Neural cell (in vitro differentiated cells): ENCODE data around the gene CUX1. TPM values are rescaled to one million over a fixed set of nuclear protein-coding genes. Genes with fewer than 3 reads are reported as not detected.
"Not testable (repeated sequence)": the region's sequence is repeated elsewhere in the genome, so short reads cannot be mapped to it uniquely, and the experiment has no call there.

Source experiments
- H2AFZ ChIP-seq: fragments of 200-600, 300-800 bp; sonication (generic), shearing (Covaris generic); 2 replicates; pipeline ENCODE4 v1.6.0; 2014; ENCODE audit warnings: low read depth, mild to moderate bottlenecking, antibody characterized with exemption, low read length, moderate library complexity
- H3F3A ChIP-seq: fragments of 200-600 bp; shearing (Covaris generic); 2 replicates; pipeline ENCODE4 v1.6.1; 2016; ENCODE audit warnings: mild to moderate bottlenecking, moderate library complexity, mixed read lengths, antibody characterized with exemption, low read length; ENCODE audit not compliant: insufficient read depth, poor library complexity, severe bottlenecking
- H3K27ac ChIP-seq: fragments of 200-600, 300-800 bp; sonication (generic), shearing (Covaris generic); 2 replicates; pipeline ENCODE4 v1.5.1; 2014; ENCODE audit warnings: mild to moderate bottlenecking, low read length, moderate library complexity
- H3K27me3 ChIP-seq: fragments of 300-800, 200-600 bp; sonication (generic), shearing (Covaris generic); 2 replicates; pipeline ENCODE4 v1.6.0; 2014; ENCODE audit warnings: mild to moderate bottlenecking, low read depth, low read length, moderate library complexity; ENCODE audit not compliant: insufficient read depth
- H3K36me3 ChIP-seq: fragments of 300-800, 200-600 bp; sonication (generic), shearing (Covaris generic); 2 replicates; pipeline ENCODE4 v1.5.1; 2014; ENCODE audit warnings: mild to moderate bottlenecking, antibody characterized with exemption, low read length, moderate library complexity; ENCODE audit not compliant: insufficient read depth
- H3K4me2 ChIP-seq: fragments of 300-800, 200-600 bp; sonication (generic), shearing (Covaris generic); 2 replicates; pipeline ENCODE4 v1.6.0; 2014; ENCODE audit warnings: mild to moderate bottlenecking, low read length
- H3K4me3 ChIP-seq: fragments of 300-800, 200-600 bp; sonication (generic), shearing (Covaris generic); 2 replicates; pipeline ENCODE4 v1.5.1; 2014; ENCODE audit warnings: mild to moderate bottlenecking, low read length, moderate library complexity
- H3K79me2 ChIP-seq: fragments of 200-600 bp; shearing (Covaris generic); replicated peaks from 2 replicates; pipeline ENCODE4 v1.6.0; 2014; ENCODE audit warnings: mild to moderate bottlenecking, low read length, moderate library complexity; ENCODE audit not compliant: insufficient read depth
- H3K9ac ChIP-seq: fragments of 300-800, 200-600 bp; sonication (generic), shearing (Covaris generic); 2 replicates; pipeline ENCODE4 v1.6.1; 2016; ENCODE audit warnings: mild to moderate bottlenecking, low read length, mixed read lengths
- H3K9me2 ChIP-seq: fragments of 200-600 bp; shearing (Covaris generic); 2 replicates; pipeline ENCODE4 v1.6.1; 2016; ENCODE audit warnings: mild to moderate bottlenecking, low read length, mixed read lengths; ENCODE audit not compliant: insufficient read depth
- H3K9me3 ChIP-seq: fragments of 200-600, 300-800 bp; sonication (generic), shearing (Covaris generic); 2 replicates; pipeline ENCODE4 v1.6.1; 2016; ENCODE audit warnings: mild to moderate bottlenecking, mixed run types, low read length, moderate library complexity, mixed read lengths
- H4K20me1 ChIP-seq: fragments of 200-600 bp; shearing (Covaris generic); 2 replicates; pipeline ENCODE4 v1.6.1; 2016; ENCODE audit warnings: mild to moderate bottlenecking, mixed run types; ENCODE audit not compliant: insufficient read depth
- CTCF ChIP-seq: fragments of 450-650 bp; IDR thresholded peaks from 2 replicates; pipeline ENCODE4 v1.5.1; 2014; ENCODE audit warnings: antibody characterized with exemption, mild to moderate bottlenecking, moderate library complexity; ENCODE audit not compliant: poor library complexity, severe bottlenecking
- EP300 ChIP-seq: fragments of 450-650 bp; conservative IDR thresholded peaks from 2 replicates; pipeline ENCODE4 v1.6.1; 2014; ENCODE audit warnings: antibody characterized with exemption, mild to moderate bottlenecking, moderate library complexity; ENCODE audit not compliant: poor library complexity, severe bottlenecking
- EZH2 ChIP-seq: fragments of 200-600, 300-800 bp; shearing (Covaris generic), sonication (generic); IDR thresholded peaks from 2 replicates; pipeline ENCODE4 v1.6.1; 2014; ENCODE audit warnings: antibody characterized with exemption, low read length, borderline replicate concordance, mild to moderate bottlenecking; ENCODE audit not compliant: insufficient read depth, poor library complexity, severe bottlenecking
- MXI1 ChIP-seq: fragments of 450-650 bp; conservative IDR thresholded peaks from 2 replicates; pipeline ENCODE4 v1.6.1; 2014; ENCODE audit warnings: antibody characterized with exemption, mild to moderate bottlenecking; ENCODE audit not compliant: poor library complexity, severe bottlenecking
- POLR2AphosphoS5 ChIP-seq: IDR thresholded peaks from 2 replicates; pipeline ENCODE4 v1.6.1; 2012
- RAD21 ChIP-seq: fragments of 450-650 bp; conservative IDR thresholded peaks from 2 replicates; pipeline ENCODE4 v1.6.1; 2014; ENCODE audit warnings: antibody characterized with exemption, mild to moderate bottlenecking, moderate library complexity
- SMC3 ChIP-seq: fragments of 450-650 bp; conservative IDR thresholded peaks from 2 replicates; pipeline ENCODE4 v1.6.1; 2014; ENCODE audit warnings: antibody characterized with exemption, mild to moderate bottlenecking, moderate library complexity; ENCODE audit not compliant: poor library complexity
- TAF1 ChIP-seq: IDR thresholded peaks from 2 replicates; pipeline ENCODE4 v1.6.1; 2012; ENCODE audit warnings: low read depth
- polyA plus RNA-seq: library from polyadenylated mRNA; depleted of rRNA; stranded (reverse); fragments of >200 nt; gene quantifications from 2 replicates; pipeline ENCODE4 v1.2.3, GENCODE V29; 2014
- TF ChIP-seq, protein P1 (sequence below): IDR thresholded peaks from 2 replicates; pipeline ENCODE4 v1.6.1; 2012; ENCODE audit warnings: borderline replicate concordance

Gene CUX1
- polyA plus RNA-seq, 1 donor from 2014 or later, result 26.6 TPM

DNA sequence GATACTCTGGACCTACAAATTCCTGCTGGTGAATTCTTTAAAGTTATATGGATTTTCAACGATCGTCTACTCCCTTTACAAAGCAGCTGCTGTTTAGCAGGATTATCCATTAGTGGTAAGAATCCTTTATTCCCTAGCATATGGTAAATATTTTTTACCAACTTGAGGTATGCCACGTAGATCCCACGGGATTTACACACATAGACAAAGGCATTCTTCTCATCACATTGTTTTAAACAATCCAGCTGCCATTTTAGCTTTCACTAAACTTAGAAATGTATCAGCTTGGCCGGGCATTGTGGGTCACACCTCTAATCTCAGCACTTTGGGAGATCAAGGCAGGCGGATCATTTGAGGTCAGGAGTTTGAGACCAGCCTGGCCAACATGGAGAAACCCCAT is 321.2 kb downstream of the CUX1 start:
- Histone ChIP-seq H3K79me2 (no peaks in the 10 kb centered on the region), H3K9ac (no peak overlapping the region), H3K27me3 (no peaks in the 10 kb centered on the region), H3K4me3 (no peak overlapping the region), H4K20me1 (no peaks in the 10 kb centered on the region), H3K9me3 (no peaks in the 10 kb centered on the region), H3K27ac (no peak overlapping the region), H3K4me2 (no peak overlapping the region), H3K9me2 (no peaks in the 10 kb centered on the region), H3K36me3 (no peaks in the 10 kb centered on the region), H2AFZ (no peak overlapping the region), H3F3A (no peaks in the 10 kb centered on the region)
- TF ChIP-seq MXI1 (no peak), POLR2AphosphoS5 (no peak), EZH2 (no peak), TAF1 (no peak), SMC3 (no peak)
- TF ChIP-seq, protein P1, sequence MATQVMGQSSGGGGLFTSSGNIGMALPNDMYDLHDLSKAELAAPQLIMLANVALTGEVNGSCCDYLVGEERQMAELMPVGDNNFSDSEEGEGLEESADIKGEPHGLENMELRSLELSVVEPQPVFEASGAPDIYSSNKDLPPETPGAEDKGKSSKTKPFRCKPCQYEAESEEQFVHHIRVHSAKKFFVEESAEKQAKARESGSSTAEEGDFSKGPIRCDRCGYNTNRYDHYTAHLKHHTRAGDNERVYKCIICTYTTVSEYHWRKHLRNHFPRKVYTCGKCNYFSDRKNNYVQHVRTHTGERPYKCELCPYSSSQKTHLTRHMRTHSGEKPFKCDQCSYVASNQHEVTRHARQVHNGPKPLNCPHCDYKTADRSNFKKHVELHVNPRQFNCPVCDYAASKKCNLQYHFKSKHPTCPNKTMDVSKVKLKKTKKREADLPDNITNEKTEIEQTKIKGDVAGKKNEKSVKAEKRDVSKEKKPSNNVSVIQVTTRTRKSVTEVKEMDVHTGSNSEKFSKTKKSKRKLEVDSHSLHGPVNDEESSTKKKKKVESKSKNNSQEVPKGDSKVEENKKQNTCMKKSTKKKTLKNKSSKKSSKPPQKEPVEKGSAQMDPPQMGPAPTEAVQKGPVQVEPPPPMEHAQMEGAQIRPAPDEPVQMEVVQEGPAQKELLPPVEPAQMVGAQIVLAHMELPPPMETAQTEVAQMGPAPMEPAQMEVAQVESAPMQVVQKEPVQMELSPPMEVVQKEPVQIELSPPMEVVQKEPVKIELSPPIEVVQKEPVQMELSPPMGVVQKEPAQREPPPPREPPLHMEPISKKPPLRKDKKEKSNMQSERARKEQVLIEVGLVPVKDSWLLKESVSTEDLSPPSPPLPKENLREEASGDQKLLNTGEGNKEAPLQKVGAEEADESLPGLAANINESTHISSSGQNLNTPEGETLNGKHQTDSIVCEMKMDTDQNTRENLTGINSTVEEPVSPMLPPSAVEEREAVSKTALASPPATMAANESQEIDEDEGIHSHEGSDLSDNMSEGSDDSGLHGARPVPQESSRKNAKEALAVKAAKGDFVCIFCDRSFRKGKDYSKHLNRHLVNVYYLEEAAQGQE, result no peak

DNA sequence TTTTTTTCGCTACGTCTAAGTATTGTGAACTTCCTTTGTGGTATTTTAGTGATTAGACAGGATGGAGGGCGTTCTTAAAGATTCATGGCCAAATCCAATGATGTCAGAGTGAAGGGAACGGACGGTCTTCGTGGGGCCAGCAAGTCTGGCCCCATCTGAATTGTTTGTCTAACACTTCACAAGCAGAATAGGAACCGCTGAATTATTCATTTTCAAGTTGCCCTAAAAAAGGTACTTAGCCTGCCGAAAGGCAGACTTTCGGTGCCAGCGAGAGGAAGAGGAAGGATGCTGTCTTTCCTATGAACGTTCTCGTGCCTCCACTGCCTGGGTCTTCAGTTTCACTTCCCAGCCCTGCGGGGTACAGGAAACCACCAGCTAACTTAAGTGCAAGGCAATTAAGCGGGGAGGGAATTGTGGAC is 323.5 kb downstream of the CUX1 start:
- no peaks in the 10 kb centered on the region for H4K20me1 ChIP-seq
- H2AFZ ChIP-seq, result no peak overlapping the region
- H3K9me2 ChIP-seq, result no peaks in the 10 kb centered on the region
- H3K9me3 ChIP-seq, result no peaks in the 10 kb centered on the region
- H3K27ac ChIP-seq, result no peak overlapping the region
- no peaks in the 10 kb centered on the region for H3K27me3 ChIP-seq
- H3K4me2 ChIP-seq, result no peak overlapping the region
- H3K79me2 ChIP-seq, result no peaks in the 10 kb centered on the region
- no peak overlapping the region for H3K4me3 ChIP-seq
- H3F3A ChIP-seq, result no peaks in the 10 kb centered on the region
- TF ChIP-seq MXI1 (no peak), RAD21 (no peak), EZH2 (no peak), POLR2AphosphoS5 (no peak), SMC3 (no peak), TAF1 (no peak), EP300 (no peak), CTCF (no peak)
- TF ChIP-seq, protein P1, result no peak
- H3K36me3 ChIP-seq, result no peaks in the 10 kb centered on the region
- no peak overlapping the region for H3K9ac ChIP-seq

DNA sequence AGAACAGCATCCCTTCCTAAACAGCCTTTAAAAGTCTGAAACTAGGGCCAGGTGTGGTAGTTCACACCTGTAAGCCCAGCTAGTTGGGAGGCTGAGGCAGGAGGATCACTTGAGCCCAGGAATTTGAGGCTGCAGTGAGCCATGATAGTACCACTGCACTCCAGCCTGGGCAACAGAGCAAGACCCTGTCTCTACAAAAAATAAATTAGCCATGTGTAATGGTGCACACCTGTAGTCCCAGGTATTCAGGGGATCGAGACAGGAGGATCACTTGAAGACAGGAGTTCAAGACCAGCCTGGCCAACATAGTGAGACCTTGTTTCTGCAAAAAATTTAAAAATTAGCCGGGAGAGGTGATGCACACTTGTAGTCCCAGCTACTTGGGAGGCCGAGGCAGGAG is 325.0 kb downstream of the CUX1 start:
- not testable (repeated sequence) for H3K4me3 ChIP-seq, H3K79me2 ChIP-seq, H3K27ac ChIP-seq, H4K20me1 ChIP-seq, H2AFZ ChIP-seq, H3K9me2 ChIP-seq, H3K9ac ChIP-seq, H3K36me3 ChIP-seq, H3K4me2 ChIP-seq, H3K9me3 ChIP-seq, H3K27me3 ChIP-seq, H3F3A ChIP-seq
